WTC11 (cell line): ENCODE results near the gene SNU13. TPM values are rescaled to one million over a fixed set of nuclear protein-coding genes. Genes with fewer than 3 reads are reported as not detected.
"Not testable (repeated sequence)": the region's sequence is repeated elsewhere in the genome, so short reads cannot be mapped to it uniquely, and the experiment has no call there.

Source experiments
- ATAC-seq: fragments of 200-7000 bp; cut with Tn5 transposase; 2 replicates; pipeline ENCODE4 v1.10.0; 2021; ENCODE audit warnings: mild to moderate bottlenecking, moderate library complexity
- CTCF ChIA-PET: fragments of 300-600 bp; sonication (Branson Sonifier 250); formaldehyde crosslinking; loops from one replicate; lab custom pipeline; 2021; ENCODE audit warnings: antibody characterized with exemption; lab: Charles Lee
- POLR2A ChIA-PET: fragments of 350-600 bp; sonication (Branson Sonifier 250); formaldehyde crosslinking; loops from one replicate; lab custom pipeline; 2021; ENCODE audit warnings: antibody characterized with exemption; lab: Charles Lee
- DNase-seq: peaks from one replicate; pipeline ENCODE4 v3.0.0; 2021; ENCODE audit warnings: low spot score
- H3K27ac Mint-ChIP-seq: 2 replicates; pipeline ENCODE4 v1.8.0; 2021; ENCODE audit warnings: mixed read lengths
- H3K27me3 Mint-ChIP-seq: 2 replicates; pipeline ENCODE4 v1.8.0; 2021; ENCODE audit warnings: low read depth, mild to moderate bottlenecking, moderate library complexity, mixed read lengths
- H3K36me3 Mint-ChIP-seq: 2 replicates; pipeline ENCODE4 v1.8.0; 2021; ENCODE audit warnings: mixed read lengths
- H3K4me1 Mint-ChIP-seq: 2 replicates; pipeline ENCODE4 v1.8.0; 2022; ENCODE audit warnings: mixed read lengths
- H3K4me3 Mint-ChIP-seq: 2 replicates; pipeline ENCODE4 v1.8.0; 2021; ENCODE audit warnings: mild to moderate bottlenecking, moderate library complexity, mixed read lengths
- H3K9me3 Mint-ChIP-seq: 2 replicates; pipeline ENCODE4 v1.8.0; 2021; ENCODE audit warnings: mixed read lengths
- ATF2 ChIP-seq: sonication (generic); formaldehyde crosslinking; IDR thresholded peaks from 2 replicates; pipeline ENCODE4 v1.8.1; 2022; ENCODE audit warnings: low read depth, missing genetic modification reagents, borderline replicate concordance
- CBFB ChIP-seq: sonication (generic); formaldehyde crosslinking; IDR thresholded peaks from 2 replicates; pipeline ENCODE4 v1.8.1; 2022; ENCODE audit warnings: mild to moderate bottlenecking, low read depth, missing genetic modification reagents
- E2F5 ChIP-seq: sonication (generic); formaldehyde crosslinking; IDR thresholded peaks from 2 replicates; pipeline ENCODE4 v1.8.1; 2022; ENCODE audit warnings: mild to moderate bottlenecking, moderate library complexity, missing genetic modification reagents
- FOXK1 ChIP-seq: sonication (generic); formaldehyde crosslinking; IDR thresholded peaks from 2 replicates; pipeline ENCODE4 v1.8.0; 2022; ENCODE audit warnings: mild to moderate bottlenecking, moderate library complexity, missing genetic modification reagents
- HMGA2 ChIP-seq: fragments of 250-450 bp; sonication (Bioruptor Pico); IDR thresholded peaks from 2 replicates; pipeline ENCODE4 v1.4.0; 2021; ENCODE audit warnings: mild to moderate bottlenecking, moderate library complexity
- HMGXB4 ChIP-seq: sonication (generic); formaldehyde crosslinking; IDR thresholded peaks from 2 replicates; pipeline ENCODE4 v1.8.1; 2023; ENCODE audit warnings: mild to moderate bottlenecking, moderate library complexity, missing genetic modification reagents
- NR3C1 ChIP-seq: sonication (generic); formaldehyde crosslinking; conservative IDR thresholded peaks from 2 replicates; pipeline ENCODE4 v1.8.1; 2023; ENCODE audit warnings: low read depth, mild to moderate bottlenecking, missing genetic modification reagents
- ZNF219 ChIP-seq: sonication (generic); formaldehyde crosslinking; IDR thresholded peaks from 2 replicates; pipeline ENCODE4 v1.8.0; 2023; ENCODE audit warnings: missing genetic modification reagents, mild to moderate bottlenecking, borderline replicate concordance
- total RNA-seq: library from RNA; stranded (reverse); gene quantifications from 3 replicates; pipeline ENCODE4 v1.2.3, GENCODE V29; 2021
- TF ChIP-seq, protein P1 (sequence below): sonication (generic); formaldehyde crosslinking; IDR thresholded peaks from 2 replicates; pipeline ENCODE4 v1.8.0; 2023; ENCODE audit warnings: mild to moderate bottlenecking, missing genetic modification reagents
- TF ChIP-seq, protein P2 (sequence below): sonication (generic); formaldehyde crosslinking; IDR thresholded peaks from 2 replicates; pipeline ENCODE4 v1.8.1; 2023; ENCODE audit warnings: mild to moderate bottlenecking, missing genetic modification reagents, moderate library complexity
- TF ChIP-seq, protein P3 (sequence below): fragments of 250-450 bp; sonication (Bioruptor Pico); IDR thresholded peaks from 2 replicates; pipeline ENCODE4 v1.9.0; 2021; ENCODE audit warnings: mild to moderate bottlenecking, borderline replicate concordance

Gene SNU13
- total RNA-seq, 1 experiment from 2014 or later, result 207 TPM

- TF ChIP-seq E2F5 (CRISPR knock-in tag) (peak; percentile 49; the same call in 1 of the 2 replicates), CBFB (peak; percentile 72; the same call in 1 of the 2 replicates)
These were observed at the start of gene SNU13 (continued) for GRCh38 chr22:41688365-41689211.

GRCh38 chr22:41733241-41733640 lies 44.6 kb upstream of the SNU13 start:
- H3K4me1 Mint-ChIP-seq, DNase-seq, H3K9me3 Mint-ChIP-seq, ATAC-seq, H3K27me3 Mint-ChIP-seq, CTCF ChIA-PET, H3K27ac Mint-ChIP-seq, H3K4me3 Mint-ChIP-seq, H3K36me3 Mint-ChIP-seq, POLR2A ChIA-PET: not testable (repeated sequence)

DNA sequence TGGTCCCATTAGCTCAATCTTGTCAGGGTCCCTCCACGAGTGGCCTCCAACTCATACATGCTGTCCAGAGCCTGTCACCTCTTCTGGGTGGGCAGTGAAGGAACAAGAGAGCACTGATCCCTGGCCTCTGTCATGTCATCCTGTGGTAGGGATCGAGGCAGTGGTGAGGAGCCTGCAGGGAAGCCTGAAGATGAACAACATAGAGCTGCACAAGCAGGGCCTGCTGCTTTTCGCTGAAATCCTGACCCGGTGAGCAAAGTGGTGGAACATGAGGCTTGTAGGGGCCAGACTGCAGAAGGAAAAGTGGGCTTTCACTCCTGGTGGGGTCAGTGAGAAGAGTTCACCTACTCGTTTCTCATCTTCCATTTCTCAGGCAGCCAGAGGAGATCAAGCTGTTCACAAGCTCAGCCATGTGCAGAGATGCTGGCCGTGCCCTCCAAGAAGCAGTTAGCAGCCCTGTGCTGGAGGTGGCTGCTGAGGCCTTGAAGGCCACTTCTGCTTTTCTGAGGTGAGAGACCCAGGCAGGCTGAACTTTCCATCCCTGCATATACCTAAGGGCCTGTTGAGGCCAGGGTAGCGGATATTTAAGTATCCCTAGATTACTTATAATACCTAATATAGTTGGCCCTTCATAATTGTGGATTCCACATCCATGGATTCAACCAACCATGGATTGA lies 43.6 kb upstream of the SNU13 start:
- Mint-ChIP-seq H3K9me3 (no peaks in the 10 kb centered on the region), H3K36me3 (no peaks in the 10 kb centered on the region), H3K27me3 (no peaks in the 10 kb centered on the region; the same call in 1 of the 2 replicates), H3K4me1 (no peaks in the 10 kb centered on the region), H3K4me3 (no peak overlapping the region), H3K27ac (no peak overlapping the region)
- no peak for DNase-seq
- POLR2A ChIA-PET, result interaction anchor here (0.6 kb wide), 1 partner anchor 30 kb away, joined by 3 read pairs; no protein-coding TSS in a partner anchor
- CTCF ChIA-PET, result interaction anchor here (1.2 to 1.6 kb wide), 2 partner anchors 15 to 35 kb away, joined by 7 to 8 read pairs; no protein-coding TSS in a partner anchor
- TF ChIP-seq FOXK1 (no peak), ZNF219 (no peak), E2F5 (CRISPR knock-in tag) (no peak)
- TF ChIP-seq, protein P1, sequence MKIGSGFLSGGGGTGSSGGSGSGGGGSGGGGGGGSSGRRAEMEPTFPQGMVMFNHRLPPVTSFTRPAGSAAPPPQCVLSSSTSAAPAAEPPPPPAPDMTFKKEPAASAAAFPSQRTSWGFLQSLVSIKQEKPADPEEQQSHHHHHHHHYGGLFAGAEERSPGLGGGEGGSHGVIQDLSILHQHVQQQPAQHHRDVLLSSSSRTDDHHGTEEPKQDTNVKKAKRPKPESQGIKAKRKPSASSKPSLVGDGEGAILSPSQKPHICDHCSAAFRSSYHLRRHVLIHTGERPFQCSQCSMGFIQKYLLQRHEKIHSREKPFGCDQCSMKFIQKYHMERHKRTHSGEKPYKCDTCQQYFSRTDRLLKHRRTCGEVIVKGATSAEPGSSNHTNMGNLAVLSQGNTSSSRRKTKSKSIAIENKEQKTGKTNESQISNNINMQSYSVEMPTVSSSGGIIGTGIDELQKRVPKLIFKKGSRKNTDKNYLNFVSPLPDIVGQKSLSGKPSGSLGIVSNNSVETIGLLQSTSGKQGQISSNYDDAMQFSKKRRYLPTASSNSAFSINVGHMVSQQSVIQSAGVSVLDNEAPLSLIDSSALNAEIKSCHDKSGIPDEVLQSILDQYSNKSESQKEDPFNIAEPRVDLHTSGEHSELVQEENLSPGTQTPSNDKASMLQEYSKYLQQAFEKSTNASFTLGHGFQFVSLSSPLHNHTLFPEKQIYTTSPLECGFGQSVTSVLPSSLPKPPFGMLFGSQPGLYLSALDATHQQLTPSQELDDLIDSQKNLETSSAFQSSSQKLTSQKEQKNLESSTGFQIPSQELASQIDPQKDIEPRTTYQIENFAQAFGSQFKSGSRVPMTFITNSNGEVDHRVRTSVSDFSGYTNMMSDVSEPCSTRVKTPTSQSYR, result no peak
- no peak for ATAC-seq

DNA sequence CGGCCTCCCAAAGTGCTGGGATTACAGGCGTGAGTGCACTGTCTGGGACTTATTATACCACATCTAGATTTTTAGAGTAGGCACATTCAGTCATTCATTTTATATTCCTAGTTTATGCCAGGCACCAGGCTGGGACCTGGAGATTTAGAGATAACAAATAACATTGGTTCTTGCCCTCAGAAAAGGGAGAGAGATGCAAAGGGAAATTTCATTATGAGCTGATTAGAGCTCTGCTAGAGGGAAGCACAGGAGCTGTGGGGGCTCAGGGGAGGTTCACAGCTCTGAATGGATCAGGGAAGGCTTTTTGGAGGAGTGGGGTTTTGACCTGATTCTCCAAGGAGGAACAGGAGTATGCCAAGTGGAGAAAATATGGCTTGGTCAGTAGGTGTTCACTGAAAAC lies 42.9 kb upstream of the SNU13 start:
- Mint-ChIP-seq H3K36me3 (no peaks in the 10 kb centered on the region), H3K9me3 (no peaks in the 10 kb centered on the region), H3K4me1 (no peaks in the 10 kb centered on the region), H3K4me3 (no peak overlapping the region), H3K27me3 (no peaks in the 10 kb centered on the region; the same call in 1 of the 2 replicates), H3K27ac (no peak overlapping the region)
- ChIA-PET CTCF (interaction anchor here (1.2 to 1.6 kb wide), 2 partner anchors 15 to 34 kb away, joined by 7 to 8 read pairs; no protein-coding TSS in a partner anchor), POLR2A (interaction anchor here (0.6 kb wide), 1 partner anchor 31 kb away, joined by 3 read pairs; no protein-coding TSS in a partner anchor)
- no peak for ATAC-seq
- no peak for DNase-seq
- no peak for TF ChIP-seq HMGA2 (CRISPR knock-in tag)
- no peak for TF ChIP-seq ATF2 (CRISPR knock-in tag)
- TF ChIP-seq HMGXB4 (CRISPR knock-in tag), result no peak
- TF ChIP-seq, protein P2, sequence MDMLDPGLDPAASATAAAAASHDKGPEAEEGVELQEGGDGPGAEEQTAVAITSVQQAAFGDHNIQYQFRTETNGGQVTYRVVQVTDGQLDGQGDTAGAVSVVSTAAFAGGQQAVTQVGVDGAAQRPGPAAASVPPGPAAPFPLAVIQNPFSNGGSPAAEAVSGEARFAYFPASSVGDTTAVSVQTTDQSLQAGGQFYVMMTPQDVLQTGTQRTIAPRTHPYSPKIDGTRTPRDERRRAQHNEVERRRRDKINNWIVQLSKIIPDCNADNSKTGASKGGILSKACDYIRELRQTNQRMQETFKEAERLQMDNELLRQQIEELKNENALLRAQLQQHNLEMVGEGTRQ (CRISPR knock-in tag), result no peak
- TF ChIP-seq, protein P3, sequence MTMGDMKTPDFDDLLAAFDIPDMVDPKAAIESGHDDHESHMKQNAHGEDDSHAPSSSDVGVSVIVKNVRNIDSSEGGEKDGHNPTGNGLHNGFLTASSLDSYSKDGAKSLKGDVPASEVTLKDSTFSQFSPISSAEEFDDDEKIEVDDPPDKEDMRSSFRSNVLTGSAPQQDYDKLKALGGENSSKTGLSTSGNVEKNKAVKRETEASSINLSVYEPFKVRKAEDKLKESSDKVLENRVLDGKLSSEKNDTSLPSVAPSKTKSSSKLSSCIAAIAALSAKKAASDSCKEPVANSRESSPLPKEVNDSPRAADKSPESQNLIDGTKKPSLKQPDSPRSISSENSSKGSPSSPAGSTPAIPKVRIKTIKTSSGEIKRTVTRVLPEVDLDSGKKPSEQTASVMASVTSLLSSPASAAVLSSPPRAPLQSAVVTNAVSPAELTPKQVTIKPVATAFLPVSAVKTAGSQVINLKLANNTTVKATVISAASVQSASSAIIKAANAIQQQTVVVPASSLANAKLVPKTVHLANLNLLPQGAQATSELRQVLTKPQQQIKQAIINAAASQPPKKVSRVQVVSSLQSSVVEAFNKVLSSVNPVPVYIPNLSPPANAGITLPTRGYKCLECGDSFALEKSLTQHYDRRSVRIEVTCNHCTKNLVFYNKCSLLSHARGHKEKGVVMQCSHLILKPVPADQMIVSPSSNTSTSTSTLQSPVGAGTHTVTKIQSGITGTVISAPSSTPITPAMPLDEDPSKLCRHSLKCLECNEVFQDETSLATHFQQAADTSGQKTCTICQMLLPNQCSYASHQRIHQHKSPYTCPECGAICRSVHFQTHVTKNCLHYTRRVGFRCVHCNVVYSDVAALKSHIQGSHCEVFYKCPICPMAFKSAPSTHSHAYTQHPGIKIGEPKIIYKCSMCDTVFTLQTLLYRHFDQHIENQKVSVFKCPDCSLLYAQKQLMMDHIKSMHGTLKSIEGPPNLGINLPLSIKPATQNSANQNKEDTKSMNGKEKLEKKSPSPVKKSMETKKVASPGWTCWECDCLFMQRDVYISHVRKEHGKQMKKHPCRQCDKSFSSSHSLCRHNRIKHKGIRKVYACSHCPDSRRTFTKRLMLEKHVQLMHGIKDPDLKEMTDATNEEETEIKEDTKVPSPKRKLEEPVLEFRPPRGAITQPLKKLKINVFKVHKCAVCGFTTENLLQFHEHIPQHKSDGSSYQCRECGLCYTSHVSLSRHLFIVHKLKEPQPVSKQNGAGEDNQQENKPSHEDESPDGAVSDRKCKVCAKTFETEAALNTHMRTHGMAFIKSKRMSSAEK (CRISPR knock-in tag), result no peak
- no peak for TF ChIP-seq NR3C1 (CRISPR knock-in tag)
